ENCODE measurements around the gene GCNT4.

The GCNT4 gene

GRCh38 chr5:75051217-75051751, 1.1 kb downstream of the GCNT4 start:
- Histone ChIP-seq H2BK5ac (ENCODE audit: low read length) (no peak overlapping the region), H3K23ac (ENCODE audit: low read depth, low read length, poor library complexity) (peak overlapping the region; percentile 61), H3K14ac (ENCODE audit: low read length) (no peak overlapping the region), H3K18ac (ENCODE audit: low read length) (no peak overlapping the region), H2AFZ (ENCODE audit: low read length) (no peak overlapping the region), H3K9ac (ENCODE audit: low read depth, low read length, poor library complexity) (no peak overlapping the region), H3K4me3 (ENCODE audit: low read length in 2 of 2) (peak overlapping the region; percentile 7 to 19), H3K27ac (replicated peaks; ENCODE audit: low read length) (no peak overlapping the region), H2BK15ac (ENCODE audit: low read length) (no peak overlapping the region), H3K9me3 (replicated peaks in 1 of 2; ENCODE audit: control insufficient read depth in 2 of 2, insufficient read depth in 1 of 2, low read depth in 1 of 2, low read length in 2 of 2) (no peaks in the 10 kb centered on the region), H2BK12ac (ENCODE audit: low read length) (no peak overlapping the region), H3K4me2 (ENCODE audit: insufficient read depth, low read length, poor library complexity, severe bottlenecking) (no peak overlapping the region), H2AK5ac (ENCODE audit: low read depth, low read length) (no peak overlapping the region), H4K91ac (ENCODE audit: low read depth, low read length, poor library complexity) (no peak overlapping the region), H3K79me1 (ENCODE audit: low read depth, low read length) (no peaks in the 10 kb centered on the region), H3K4me1 (ENCODE audit: control insufficient read depth in 2 of 2, insufficient read depth in 1 of 2, low read depth in 1 of 2, low read length in 2 of 2) (peaks cover 2 to 15% of the 10 kb centered on the region in 2 donors), H3K36me3 (replicated peaks in 1 of 2; ENCODE audit: control insufficient read depth in 2 of 2, insufficient read depth in 2 of 2, low read length in 2 of 2) (no peaks in the 10 kb centered on the region), H3K27me3 (ENCODE audit: control insufficient read depth in 3 of 3, insufficient read depth in 3 of 3, low read depth in 1 of 3, low read length in 3 of 3) (peaks cover 0 to 26% (median 21%) of the 10 kb centered on the region in 3 experiments), H4K8ac (ENCODE audit: low read depth, low read length) (no peak overlapping the region), H2BK120ac (ENCODE audit: low read depth, low read length) (no peak overlapping the region), H3K4ac (ENCODE audit: low read length) (no peak overlapping the region)
- DNase-seq (ENCODE audit: low spot score): no peak
- WGBS, 2 donors (ENCODE audit: extremely low coverage in 2 of 2, insufficient read length in 2 of 2, insufficient replicate concordance in 1 of 2): no CpG with 5 or more reads among the region's 7 CpGs

DNA sequence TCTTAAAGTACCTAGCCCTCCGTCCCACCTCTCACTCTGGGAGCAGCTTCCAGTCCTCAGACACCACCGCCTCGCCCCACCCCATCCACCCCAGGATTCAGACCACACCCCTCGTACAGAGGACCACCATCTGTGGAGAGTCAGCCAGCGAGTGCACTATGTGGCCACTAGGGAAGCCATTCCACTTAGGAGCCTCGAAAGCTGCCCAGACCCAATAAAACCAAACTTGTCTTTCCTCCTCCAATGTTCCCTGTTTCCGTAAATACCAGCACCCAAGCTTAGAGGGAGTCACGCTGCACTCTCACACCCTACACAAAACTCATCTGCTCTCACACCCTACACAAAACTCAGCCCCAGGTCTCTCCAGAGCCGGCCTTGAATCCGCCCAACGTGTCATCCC, 1.9 kb downstream of the GCNT4 start:
- peaks cover 2 to 12% of the 10 kb centered on the region in 2 donors for H3K4me1 ChIP-seq (ENCODE audit: control insufficient read depth in 2 of 2, insufficient read depth in 1 of 2, low read depth in 1 of 2, low read length in 2 of 2)
- no peaks in the 10 kb centered on the region for H3K9me3 ChIP-seq (replicated peaks in 1 of 2; ENCODE audit: control insufficient read depth in 2 of 2, insufficient read depth in 1 of 2, low read depth in 1 of 2, low read length in 2 of 2)
- H3K27me3 ChIP-seq (ENCODE audit: control insufficient read depth in 3 of 3, insufficient read depth in 3 of 3, low read depth in 1 of 3, low read length in 3 of 3): peaks cover 0 to 26% (median 19%) of the 10 kb centered on the region in 3 experiments
- H3K4me3 ChIP-seq (ENCODE audit: low read length in 2 of 2): no peak overlapping the region
- H3K79me1 ChIP-seq (ENCODE audit: low read depth, low read length): no peaks in the 10 kb centered on the region
- H2BK12ac ChIP-seq (ENCODE audit: low read length): no peak overlapping the region
- no peak overlapping the region for H3K4ac ChIP-seq (ENCODE audit: low read length)
- no peaks in the 10 kb centered on the region for H3K36me3 ChIP-seq (replicated peaks in 1 of 2; ENCODE audit: control insufficient read depth in 2 of 2, insufficient read depth in 2 of 2, low read length in 2 of 2)
- no peak overlapping the region for H4K8ac ChIP-seq (ENCODE audit: low read depth, low read length)
- H2BK5ac ChIP-seq (ENCODE audit: low read length): no peak overlapping the region
- DNase-seq (ENCODE audit: low spot score): no peak
- H3K23ac ChIP-seq (ENCODE audit: low read depth, low read length, poor library complexity): no peak overlapping the region
- no peak overlapping the region for H3K14ac ChIP-seq (ENCODE audit: low read length)
- no peak overlapping the region for H2AFZ ChIP-seq (ENCODE audit: low read length)
- no peak overlapping the region for H4K91ac ChIP-seq (ENCODE audit: low read depth, low read length, poor library complexity)
- no peak overlapping the region for H2BK15ac ChIP-seq (ENCODE audit: low read length)
- no peak overlapping the region for H3K18ac ChIP-seq (ENCODE audit: low read length)
- no peak overlapping the region for H3K27ac ChIP-seq (replicated peaks; ENCODE audit: low read length)
- no peak overlapping the region for H3K9ac ChIP-seq (ENCODE audit: low read depth, low read length, poor library complexity)
- H2AK5ac ChIP-seq (ENCODE audit: low read depth, low read length): no peak overlapping the region
- no peak overlapping the region for H3K4me2 ChIP-seq (ENCODE audit: insufficient read depth, low read length, poor library complexity, severe bottlenecking)
- no CpG with 5 or more reads among the region's 11 CpGs for WGBS, 2 donors (ENCODE audit: extremely low coverage in 2 of 2, insufficient read length in 2 of 2, insufficient replicate concordance in 1 of 2)
- no peak overlapping the region for H2BK120ac ChIP-seq (ENCODE audit: low read depth, low read length)

DNA sequence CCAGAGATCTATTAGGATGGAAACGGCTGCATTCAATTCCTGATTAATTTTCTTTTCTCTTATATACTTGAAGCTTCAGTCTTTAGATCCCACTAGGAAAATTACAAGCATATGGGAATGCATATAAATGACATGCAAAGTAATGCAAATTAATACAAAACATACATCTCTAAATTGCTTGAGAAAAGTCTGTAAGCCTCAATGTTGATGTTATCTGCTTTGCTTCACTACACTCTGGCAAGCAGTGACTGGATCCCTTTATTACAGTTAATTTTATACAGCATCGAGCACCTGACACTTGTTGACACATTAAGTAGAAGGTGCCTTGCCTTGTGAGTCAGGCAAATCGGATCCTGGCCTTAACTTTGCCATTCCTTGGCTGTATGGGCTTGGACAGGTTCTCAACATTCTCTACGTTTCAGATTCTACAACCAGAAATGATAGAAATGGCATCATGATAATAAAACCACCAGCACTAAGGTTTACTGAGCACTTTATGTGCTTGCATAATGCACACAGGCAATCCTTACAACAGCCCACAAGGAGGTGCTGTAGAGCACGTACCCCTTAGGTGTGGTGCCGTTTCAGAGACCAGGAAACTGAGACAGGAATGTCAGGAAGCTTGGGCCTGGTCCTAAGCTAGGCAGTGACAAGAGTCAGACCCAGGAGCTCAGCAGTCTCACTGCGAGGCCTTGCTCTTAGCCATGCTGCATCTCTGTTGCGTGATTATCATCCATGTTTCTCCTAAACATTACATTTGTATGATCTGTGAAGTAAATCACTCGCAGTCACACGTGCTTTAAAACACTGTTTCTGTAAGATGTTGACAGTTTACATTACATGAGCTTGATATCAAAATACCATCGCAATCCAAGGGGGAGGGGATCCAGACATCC, 2.7 kb downstream of the GCNT4 start:
- H3K4ac ChIP-seq (ENCODE audit: low read length): no peak overlapping the region
- no peak overlapping the region for H2BK5ac ChIP-seq (ENCODE audit: low read length)
- H3K4me1 ChIP-seq (ENCODE audit: control insufficient read depth in 2 of 2, insufficient read depth in 1 of 2, low read depth in 1 of 2, low read length in 2 of 2): peaks cover 2 to 10% of the 10 kb centered on the region in 2 donors
- H3K18ac ChIP-seq (ENCODE audit: low read length): no peak overlapping the region
- no peak overlapping the region for H3K14ac ChIP-seq (ENCODE audit: low read length)
- DNase-seq (ENCODE audit: low spot score): peak; percentile 46
- H3K9me3 ChIP-seq (replicated peaks in 1 of 2; ENCODE audit: control insufficient read depth in 2 of 2, insufficient read depth in 1 of 2, low read depth in 1 of 2, low read length in 2 of 2): no peaks in the 10 kb centered on the region
- H3K4me3 ChIP-seq (ENCODE audit: low read length in 2 of 2): no peak overlapping the region
- H2AK5ac ChIP-seq (ENCODE audit: low read depth, low read length): no peak overlapping the region
- no peak overlapping the region for H3K4me2 ChIP-seq (ENCODE audit: insufficient read depth, low read length, poor library complexity, severe bottlenecking)
- H3K79me1 ChIP-seq (ENCODE audit: low read depth, low read length): no peaks in the 10 kb centered on the region
- no CpG with 5 or more reads among the region's 11 CpGs for WGBS, 2 donors (ENCODE audit: extremely low coverage in 2 of 2, insufficient read length in 2 of 2, insufficient replicate concordance in 1 of 2)
- H2BK120ac ChIP-seq (ENCODE audit: low read depth, low read length): no peak overlapping the region
- H3K23ac ChIP-seq (ENCODE audit: low read depth, low read length, poor library complexity): peak overlapping the region; percentile 25
- no peak overlapping the region for H2BK15ac ChIP-seq (ENCODE audit: low read length)
- H2AFZ ChIP-seq (ENCODE audit: low read length): no peak overlapping the region
- peak overlapping the region; percentile 56 for H4K8ac ChIP-seq (ENCODE audit: low read depth, low read length)
- H3K27ac ChIP-seq (replicated peaks; ENCODE audit: low read length): no peak overlapping the region
- no peak overlapping the region for H4K91ac ChIP-seq (ENCODE audit: low read depth, low read length, poor library complexity)
- peaks cover 0 to 23% (median 14%) of the 10 kb centered on the region in 3 experiments for H3K27me3 ChIP-seq (ENCODE audit: control insufficient read depth in 3 of 3, insufficient read depth in 3 of 3, low read depth in 1 of 3, low read length in 3 of 3)
- no peaks in the 10 kb centered on the region for H3K36me3 ChIP-seq (replicated peaks in 1 of 2; ENCODE audit: control insufficient read depth in 2 of 2, insufficient read depth in 2 of 2, low read length in 2 of 2)
- H2BK12ac ChIP-seq (ENCODE audit: low read length): no peak overlapping the region
- no peak overlapping the region for H3K9ac ChIP-seq (ENCODE audit: low read depth, low read length, poor library complexity)

- Histone ChIP-seq H3K14ac (ENCODE audit: low read length) (no peak overlapping the region), H3K4me1 (ENCODE audit: control insufficient read depth in 2 of 2, insufficient read depth in 1 of 2, low read depth in 1 of 2, low read length in 2 of 2) (peaks cover 2 to 7% of the 10 kb centered on the region in 2 donors), H2BK15ac (ENCODE audit: low read length) (no peak overlapping the region), H3K4me3 (ENCODE audit: low read length in 2 of 2) (no peak overlapping the region), H4K8ac (ENCODE audit: low read depth, low read length) (no peak overlapping the region), H2AK5ac (ENCODE audit: low read depth, low read length) (no peak overlapping the region), H2BK12ac (ENCODE audit: low read length) (no peak overlapping the region), H3K27me3 (ENCODE audit: control insufficient read depth in 3 of 3, insufficient read depth in 3 of 3, low read depth in 1 of 3, low read length in 3 of 3) (peaks cover 0 to 17% (median 13%) of the 10 kb centered on the region in 3 experiments), H2AFZ (ENCODE audit: low read length) (no peak overlapping the region), H3K27ac (replicated peaks; ENCODE audit: low read length) (no peak overlapping the region), H3K79me1 (ENCODE audit: low read depth, low read length) (no peaks in the 10 kb centered on the region), H3K4me2 (ENCODE audit: insufficient read depth, low read length, poor library complexity, severe bottlenecking) (no peak overlapping the region), H3K4ac (ENCODE audit: low read length) (no peak overlapping the region), H3K18ac (ENCODE audit: low read length) (no peak overlapping the region), H2BK120ac (ENCODE audit: low read depth, low read length) (no peak overlapping the region), H3K23ac (ENCODE audit: low read depth, low read length, poor library complexity) (no peak overlapping the region), H2BK5ac (ENCODE audit: low read length) (no peak overlapping the region), H3K36me3 (replicated peaks in 1 of 2; ENCODE audit: control insufficient read depth in 2 of 2, insufficient read depth in 2 of 2, low read length in 2 of 2) (no peaks in the 10 kb centered on the region), H3K9me3 (replicated peaks in 1 of 2; ENCODE audit: control insufficient read depth in 2 of 2, insufficient read depth in 1 of 2, low read depth in 1 of 2, low read length in 2 of 2) (no peaks in the 10 kb centered on the region), H3K9ac (ENCODE audit: low read depth, low read length, poor library complexity) (no peak overlapping the region), H4K91ac (ENCODE audit: low read depth, low read length, poor library complexity) (no peak overlapping the region)
- no peak for DNase-seq (ENCODE audit: low spot score)
- WGBS, 2 donors (ENCODE audit: extremely low coverage in 2 of 2, insufficient read length in 2 of 2, insufficient replicate concordance in 1 of 2): no CpG with 5 or more reads among the region's 7 CpGs
These were observed 3.9 kb downstream of the GCNT4 start for GRCh38 chr5:75048457-75048953.
